ENCODE results near the gene HSFX3. TPM values are rescaled to one million over a fixed set of nuclear protein-coding genes. Genes with fewer than 3 reads are reported as not detected.
A peak's percentile ranks its signal among the peaks of the same experiment; 100 is the strongest.

Gene HSFX3
- total RNA-seq, 4 donors from 2014 or later: not detected

- Histone ChIP-seq H3K27ac (no peak overlapping the region), H3K9me3 (no peaks in the 10 kb centered on the region), H3K27me3 (no peaks in the 10 kb centered on the region), H3K4me3 (replicated peaks in 1 of 3) (no peak overlapping the region), H3K4me1 (peaks cover 0 to 3% of the 10 kb centered on the region in 2 donors), H3K36me3 (no peaks in the 10 kb centered on the region)
- intact Hi-C loops (cut with DNase I): no loop called here
- TF ChIP-seq CTCF (IDR thresholded peaks at IDR 0.05) (no peak), POLR2A (IDR thresholded peaks at IDR 0.05) (no peak)
- 82 to 86% methylated on average over 7 of the region's 7 CpGs for WGBS, 2 donors
- no peak for DNase-seq
These were observed 22.0 kb upstream of the HSFX3 start for GRCh38 chrX:149571770-149572169.

- no peak for DNase-seq
- intact Hi-C loops (cut with DNase I): no loop called here
- H3K36me3 ChIP-seq: no peaks in the 10 kb centered on the region
These were observed 20.9 kb upstream of the HSFX3 start for GRCh38 chrX:149570668-149571067.

GRCh38 chrX:149569770-149570169 lies 20.0 kb upstream of the HSFX3 start:
- H3K4me1 ChIP-seq: peaks cover 0 to 3% of the 10 kb centered on the region in 2 donors
- no peak overlapping the region for H3K4me3 ChIP-seq (replicated peaks in 1 of 3)
- intact Hi-C loops (cut with DNase I): no loop called here
- no peaks in the 10 kb centered on the region for H3K36me3 ChIP-seq
- WGBS, 2 donors: 67 to 83% methylated on average over 1 to 2 of the region's 2 CpGs
- no peaks in the 10 kb centered on the region for H3K9me3 ChIP-seq
- TF ChIP-seq POLR2A (IDR thresholded peaks at IDR 0.05) (no peak), CTCF (IDR thresholded peaks at IDR 0.05) (no peak)
- no peaks in the 10 kb centered on the region for H3K27me3 ChIP-seq
- DNase-seq: no peak
- H3K27ac ChIP-seq: no peak overlapping the region

More at GRCh38 chrX:149570668-149571067, 20.9 kb upstream of the HSFX3 start:
- 72 to 75% methylated on average over 4 to 6 of the region's 6 CpGs for WGBS, 2 donors
- TF ChIP-seq POLR2A (IDR thresholded peaks at IDR 0.05) (no peak), CTCF (IDR thresholded peaks at IDR 0.05) (no peak)
- Histone ChIP-seq H3K4me1 (peaks cover 0 to 3% of the 10 kb centered on the region in 2 donors), H3K27me3 (no peaks in the 10 kb centered on the region), H3K27ac (no peak overlapping the region), H3K4me3 (replicated peaks in 1 of 3) (no peak overlapping the region), H3K9me3 (no peaks in the 10 kb centered on the region)

- no peaks in the 10 kb centered on the region for H3K9me3 ChIP-seq
- 45 to 53% methylated on average over 5 of the region's 5 CpGs for WGBS, 2 donors
- H3K27me3 ChIP-seq: no peaks in the 10 kb centered on the region
- peak overlapping the region in 2 of 3 donors; percentile 21 to 29 for H3K27ac ChIP-seq
- intact Hi-C loops (cut with DNase I): no loop called here
- TF ChIP-seq CTCF (IDR thresholded peaks at IDR 0.05): no peak
- TF ChIP-seq POLR2A (IDR thresholded peaks at IDR 0.05): no peak
- H3K4me3 ChIP-seq (replicated peaks in 1 of 3): no peak overlapping the region
- no peaks in the 10 kb centered on the region for H3K36me3 ChIP-seq
- H3K4me1 ChIP-seq: peaks cover 0 to 3% of the 10 kb centered on the region in 2 donors
- DNase-seq: peak; percentile 59 to 60
These were observed 19.1 kb upstream of the HSFX3 start for GRCh38 chrX:149568701-149569296.

GRCh38 chrX:149567621-149568417 lies 18.1 kb upstream of the HSFX3 start:
- H3K9me3 ChIP-seq: no peaks in the 10 kb centered on the region
- intact Hi-C loops (cut with DNase I): no loop called here
- WGBS, 2 donors: 69 to 85% methylated on average over 5 of the region's 7 CpGs
- peak overlapping the region in 1 of 3 donors; percentile 29 for H3K27ac ChIP-seq
- peak in 1 of 2 donors; percentile 2 for DNase-seq
- no peak for TF ChIP-seq CTCF (IDR thresholded peaks at IDR 0.05)
- TF ChIP-seq POLR2A (IDR thresholded peaks at IDR 0.05): no peak
- H3K4me3 ChIP-seq (replicated peaks in 1 of 3): no peak overlapping the region
- no peaks in the 10 kb centered on the region for H3K27me3 ChIP-seq
- H3K36me3 ChIP-seq: no peaks in the 10 kb centered on the region
- H3K4me1 ChIP-seq: peaks cover 0 to 3% of the 10 kb centered on the region in 2 donors
